Fibroblast of mammary gland (primary cell): Measurements from ENCODE around the gene SPATA6L.
A peak's percentile ranks its signal among the peaks of the same experiment; 100 is the strongest.

Source experiments
- DNase-seq: peaks from one replicate; pipeline ENCODE4 v3.0.0-alpha.2; 2010; ENCODE audit warnings: low read depth
- H3K4me3 ChIP-seq: 2 replicates; pipeline ENCODE4 v1.5.1; 2011; ENCODE audit warnings: low read depth, mild to moderate bottlenecking, low read length, moderate library complexity; ENCODE audit not compliant: control insufficient read depth
- CTCF ChIP-seq: conservative IDR thresholded peaks from 2 replicates; pipeline ENCODE4 v1.5.1; 2011; ENCODE audit warnings: low read depth, low read length, inconsistent platforms; ENCODE audit not compliant: control insufficient read depth, insufficient read depth

SPATA6L gene

GRCh38 chr9:4679268-4680172, 13.2 kb upstream of the SPATA6L start, which contains the start of gene CDC37L1:
Gene CDC37L1 (plus strand): TSS chr9:4679569. CDS start chr9:4679768, 199 bp downstream.
- DNase-seq, result peak; percentile 93

DNA sequence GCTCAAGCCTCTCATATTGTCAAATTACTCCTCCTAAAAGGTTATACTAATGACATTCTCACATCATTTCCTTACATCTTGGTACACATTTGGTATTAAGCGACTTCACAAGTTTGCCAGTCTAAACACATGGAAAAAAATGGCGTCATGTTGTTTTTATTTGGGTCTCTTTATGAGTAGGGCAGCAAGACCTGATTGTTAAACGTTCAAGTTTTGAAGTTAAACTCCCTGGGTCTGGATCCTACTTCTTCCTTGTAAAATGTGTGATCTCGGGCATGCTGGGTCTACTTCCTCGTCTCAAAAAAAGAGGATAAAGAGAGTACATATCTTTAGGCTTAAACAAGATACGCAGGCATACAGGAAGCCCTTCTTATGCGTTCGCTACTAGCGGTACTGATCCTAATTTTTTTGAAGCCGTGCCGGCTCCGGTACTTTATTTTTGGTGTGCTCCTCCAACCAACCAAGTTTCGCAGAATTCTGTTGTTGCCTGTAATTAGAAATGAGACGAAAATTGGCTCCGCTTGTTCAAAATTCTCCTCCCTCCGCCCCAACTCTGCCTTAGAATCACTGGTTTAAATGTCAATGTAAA, 12.5 kb upstream of the SPATA6L start:
- DNase-seq, result peak; percentile 47
- no peak for TF ChIP-seq CTCF
- H3K4me3 ChIP-seq, result peak overlapping the region; percentile 75

More at GRCh38 chr9:4679268-4680172, 13.2 kb upstream of the SPATA6L start, which contains the start of gene CDC37L1:
- TF ChIP-seq CTCF, result peak; percentile 3
- peak within 1 kb of the TSS; percentile 75 for H3K4me3 ChIP-seq

DNA sequence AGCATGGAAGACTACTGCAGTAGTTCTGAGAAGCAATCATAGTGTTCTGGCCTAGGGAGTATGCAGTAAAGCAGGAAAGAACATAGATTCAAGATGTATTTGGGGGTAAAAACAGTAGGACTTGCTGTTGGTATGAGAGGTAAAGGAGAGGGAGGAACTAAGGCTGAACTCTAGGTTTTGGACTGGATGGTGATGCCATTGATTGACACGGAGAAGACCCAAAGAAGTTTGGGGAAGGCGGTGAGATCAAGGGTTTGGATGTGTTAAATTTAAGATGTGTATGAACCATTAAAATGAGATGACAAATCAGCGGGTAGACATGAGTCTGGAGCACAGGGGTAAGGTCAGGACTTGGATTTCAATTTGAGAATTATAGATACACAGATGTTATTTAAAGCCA, 11.1 kb upstream of the SPATA6L start:
- no peak overlapping the region for H3K4me3 ChIP-seq
- DNase-seq, result no peak
- TF ChIP-seq CTCF, result no peak

GRCh38 chr9:4674783-4675182, 8.5 kb upstream of the SPATA6L start:
- no peak overlapping the region for H3K4me3 ChIP-seq
- peak; percentile 96 for DNase-seq
- peak; percentile 12 for TF ChIP-seq CTCF

DNA sequence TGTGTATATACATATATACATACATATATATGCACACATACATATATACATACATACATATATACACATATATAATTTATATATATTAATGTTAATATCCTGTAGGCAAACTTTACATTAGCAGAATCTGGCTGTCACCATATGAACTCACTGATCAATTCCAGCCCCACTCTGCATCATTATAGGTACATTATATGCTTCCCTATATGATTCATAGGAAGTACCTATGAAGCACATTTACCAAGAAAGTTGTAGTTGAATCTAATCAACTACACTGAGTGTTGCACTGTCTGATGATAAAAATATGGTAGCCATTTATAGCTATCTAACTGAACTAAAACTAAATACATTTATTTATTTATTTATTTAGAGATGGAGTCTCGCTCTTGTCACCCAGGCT, 5.5 kb upstream of the SPATA6L start:
- no peak for TF ChIP-seq CTCF
- no peak for DNase-seq
- no peak overlapping the region for H3K4me3 ChIP-seq

DNA sequence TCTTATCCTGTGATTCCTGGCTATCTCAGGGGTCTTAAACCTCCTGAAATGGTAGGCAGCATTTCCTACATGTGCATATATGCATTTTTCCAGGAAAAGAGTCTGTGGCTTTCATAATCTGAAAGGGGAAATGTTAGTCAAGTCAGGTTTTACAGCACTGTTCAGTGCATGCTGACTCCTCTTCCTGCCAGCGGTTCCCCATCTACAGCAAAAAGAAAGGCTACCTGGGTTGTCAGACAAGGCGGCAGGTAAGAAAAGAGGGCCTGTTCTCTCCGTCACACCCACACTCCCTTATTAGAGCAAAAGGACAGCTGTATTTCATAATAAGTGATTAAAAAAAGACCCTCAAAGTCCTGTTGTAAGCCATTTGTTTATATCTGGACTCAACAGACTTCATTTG, 4.3 kb upstream of the SPATA6L start:
- TF ChIP-seq CTCF, result no peak
- H3K4me3 ChIP-seq, result no peak overlapping the region

More for the DNA sequence above, 4.3 kb upstream of the SPATA6L start:
- DNase-seq, result no peak
